Nephron progenitor cell (in vitro differentiated cells): Measurements from ENCODE around the gene TEAD1.
A peak's percentile ranks its signal among the peaks of the same experiment; 100 is the strongest.

ENCODE experiments used
- DNase-seq: peaks from one replicate; pipeline ENCODE4 v3.0.0; 2021
- H3K27ac Mint-ChIP-seq: 2 replicates; pipeline ENCODE4 v1.8.0; 2021; ENCODE audit warnings: mild to moderate bottlenecking, moderate library complexity, mixed read lengths
- H3K27me3 Mint-ChIP-seq: 2 replicates; pipeline ENCODE4 v1.8.0; 2021; ENCODE audit warnings: mild to moderate bottlenecking, low read depth, mixed read lengths; ENCODE audit not compliant: poor library complexity
- H3K36me3 Mint-ChIP-seq: 2 replicates; pipeline ENCODE4 v1.8.0; 2021; ENCODE audit warnings: low read depth, mixed read lengths
- H3K4me1 Mint-ChIP-seq: 2 replicates; pipeline ENCODE4 v1.8.0; 2021; ENCODE audit warnings: mixed read lengths
- H3K4me3 Mint-ChIP-seq: 2 replicates; pipeline ENCODE4 v1.8.0; 2021; ENCODE audit warnings: mild to moderate bottlenecking, moderate library complexity, mixed read lengths
- H3K9me3 Mint-ChIP-seq: 2 replicates; pipeline ENCODE4 v1.8.0; 2021; ENCODE audit warnings: mild to moderate bottlenecking, moderate library complexity, mixed read lengths
- TF ChIP-seq, protein P1 (sequence below): fragments of 200-600 bp; sonication (generic); IDR thresholded peaks from 2 replicates; pipeline ENCODE4 v1.5.0; 2021; ENCODE audit warnings: antibody characterized with exemption

TEAD1 gene

DNA sequence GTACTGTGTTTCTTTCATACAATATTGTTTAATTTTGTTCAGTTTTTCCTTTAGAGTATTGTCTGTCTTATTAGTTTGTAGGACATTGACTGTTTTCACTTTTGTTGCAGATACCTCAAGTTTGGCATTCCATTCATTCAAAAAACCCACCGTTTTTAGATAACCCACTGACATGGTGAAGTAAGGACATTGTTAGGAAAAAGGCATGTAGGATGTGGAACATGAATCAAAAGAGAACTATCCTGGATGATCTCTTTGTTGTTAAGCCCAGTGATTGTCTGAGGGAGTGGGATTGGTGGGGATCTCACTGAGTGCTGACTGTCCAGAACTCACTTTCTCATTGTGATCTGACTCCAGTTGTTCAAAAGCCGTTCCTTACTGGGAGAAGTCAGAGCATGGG lies 119.3 kb downstream of the TEAD1 start:
- TF ChIP-seq, protein P1, sequence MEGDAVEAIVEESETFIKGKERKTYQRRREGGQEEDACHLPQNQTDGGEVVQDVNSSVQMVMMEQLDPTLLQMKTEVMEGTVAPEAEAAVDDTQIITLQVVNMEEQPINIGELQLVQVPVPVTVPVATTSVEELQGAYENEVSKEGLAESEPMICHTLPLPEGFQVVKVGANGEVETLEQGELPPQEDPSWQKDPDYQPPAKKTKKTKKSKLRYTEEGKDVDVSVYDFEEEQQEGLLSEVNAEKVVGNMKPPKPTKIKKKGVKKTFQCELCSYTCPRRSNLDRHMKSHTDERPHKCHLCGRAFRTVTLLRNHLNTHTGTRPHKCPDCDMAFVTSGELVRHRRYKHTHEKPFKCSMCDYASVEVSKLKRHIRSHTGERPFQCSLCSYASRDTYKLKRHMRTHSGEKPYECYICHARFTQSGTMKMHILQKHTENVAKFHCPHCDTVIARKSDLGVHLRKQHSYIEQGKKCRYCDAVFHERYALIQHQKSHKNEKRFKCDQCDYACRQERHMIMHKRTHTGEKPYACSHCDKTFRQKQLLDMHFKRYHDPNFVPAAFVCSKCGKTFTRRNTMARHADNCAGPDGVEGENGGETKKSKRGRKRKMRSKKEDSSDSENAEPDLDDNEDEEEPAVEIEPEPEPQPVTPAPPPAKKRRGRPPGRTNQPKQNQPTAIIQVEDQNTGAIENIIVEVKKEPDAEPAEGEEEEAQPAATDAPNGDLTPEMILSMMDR, result no peak
- Mint-ChIP-seq H3K9me3 (peaks cover 3% of the 10 kb centered on the region), H3K4me3 (no peak overlapping the region), H3K27ac (no peak overlapping the region), H3K36me3 (peaks cover 37% of the 10 kb centered on the region), H3K4me1 (peaks cover 32% of the 10 kb centered on the region), H3K27me3 (no peaks in the 10 kb centered on the region)
- no peak for DNase-seq

GRCh38 chr11:12794576-12795230 lies 120.5 kb downstream of the TEAD1 start:
- Mint-ChIP-seq H3K4me3 (no peak overlapping the region), H3K27ac (no peak overlapping the region), H3K27me3 (no peaks in the 10 kb centered on the region), H3K9me3 (peaks cover 3% of the 10 kb centered on the region), H3K36me3 (peaks cover 37% of the 10 kb centered on the region), H3K4me1 (peaks cover 39% of the 10 kb centered on the region)
- TF ChIP-seq, protein P1, result no peak
- DNase-seq, result no peak

GRCh38 chr11:12797996-12798395 lies 123.8 kb downstream of the TEAD1 start:
- H3K27ac Mint-ChIP-seq, result peak overlapping the region; percentile 7
- no peak overlapping the region for H3K4me3 Mint-ChIP-seq

GRCh38 chr11:12798609-12799011 lies 124.4 kb downstream of the TEAD1 start:
- no peak for DNase-seq
- peaks cover 33% of the 10 kb centered on the region for H3K36me3 Mint-ChIP-seq
- H3K27ac Mint-ChIP-seq, result no peak overlapping the region
- H3K4me3 Mint-ChIP-seq, result no peak overlapping the region
- peaks cover 3% of the 10 kb centered on the region for H3K9me3 Mint-ChIP-seq
- H3K27me3 Mint-ChIP-seq, result peaks cover 2% of the 10 kb centered on the region
- H3K4me1 Mint-ChIP-seq, result peaks cover 76% of the 10 kb centered on the region
- TF ChIP-seq, protein P1, result no peak

More at GRCh38 chr11:12797996-12798395, 123.8 kb downstream of the TEAD1 start:
- peaks cover 3% of the 10 kb centered on the region for H3K9me3 Mint-ChIP-seq
- TF ChIP-seq, protein P1, result no peak
- peaks cover 72% of the 10 kb centered on the region for H3K4me1 Mint-ChIP-seq
- no peak for DNase-seq
- H3K27me3 Mint-ChIP-seq, result no peaks in the 10 kb centered on the region
- peaks cover 33% of the 10 kb centered on the region for H3K36me3 Mint-ChIP-seq

GRCh38 chr11:12799334-12799835 lies 125.2 kb downstream of the TEAD1 start:
- peak overlapping the region; percentile 47 for H3K4me3 Mint-ChIP-seq
- peak overlapping the region; percentile 70 for H3K27ac Mint-ChIP-seq
- peaks cover 33% of the 10 kb centered on the region for H3K36me3 Mint-ChIP-seq
- H3K9me3 Mint-ChIP-seq, result peaks cover 3% of the 10 kb centered on the region
- TF ChIP-seq, protein P1, result no peak
- H3K4me1 Mint-ChIP-seq, result peaks cover 75% of the 10 kb centered on the region
- H3K27me3 Mint-ChIP-seq, result peaks cover 5% of the 10 kb centered on the region
- DNase-seq, result no peak
